AG10803 (cell line): Measurements from ENCODE around the gene CREBRF.
"Not testable (repeated sequence)": the region's sequence is repeated elsewhere in the genome, so short reads cannot be mapped to it uniquely, and the experiment has no call there.

ENCODE experiments used
- DNase-seq: peaks from one replicate; pipeline ENCODE4 v3.0.0; 2010; ENCODE audit warnings: low read depth
- H3K4me3 ChIP-seq: 2 replicates; pipeline ENCODE4 v1.5.1; 2011; ENCODE audit warnings: mild to moderate bottlenecking, low read length, control low read depth
- CTCF ChIP-seq: conservative IDR thresholded peaks from 2 replicates; pipeline ENCODE4 v1.5.1; 2011; ENCODE audit warnings: mild to moderate bottlenecking, low read length, control low read depth, inconsistent platforms

Gene CREBRF

GRCh38 chr5:173015192-173015591 is 41.0 kb upstream of the CREBRF start:
- DNase-seq: no peak
- TF ChIP-seq CTCF: no peak
- H3K4me3 ChIP-seq: no peak overlapping the region

DNA sequence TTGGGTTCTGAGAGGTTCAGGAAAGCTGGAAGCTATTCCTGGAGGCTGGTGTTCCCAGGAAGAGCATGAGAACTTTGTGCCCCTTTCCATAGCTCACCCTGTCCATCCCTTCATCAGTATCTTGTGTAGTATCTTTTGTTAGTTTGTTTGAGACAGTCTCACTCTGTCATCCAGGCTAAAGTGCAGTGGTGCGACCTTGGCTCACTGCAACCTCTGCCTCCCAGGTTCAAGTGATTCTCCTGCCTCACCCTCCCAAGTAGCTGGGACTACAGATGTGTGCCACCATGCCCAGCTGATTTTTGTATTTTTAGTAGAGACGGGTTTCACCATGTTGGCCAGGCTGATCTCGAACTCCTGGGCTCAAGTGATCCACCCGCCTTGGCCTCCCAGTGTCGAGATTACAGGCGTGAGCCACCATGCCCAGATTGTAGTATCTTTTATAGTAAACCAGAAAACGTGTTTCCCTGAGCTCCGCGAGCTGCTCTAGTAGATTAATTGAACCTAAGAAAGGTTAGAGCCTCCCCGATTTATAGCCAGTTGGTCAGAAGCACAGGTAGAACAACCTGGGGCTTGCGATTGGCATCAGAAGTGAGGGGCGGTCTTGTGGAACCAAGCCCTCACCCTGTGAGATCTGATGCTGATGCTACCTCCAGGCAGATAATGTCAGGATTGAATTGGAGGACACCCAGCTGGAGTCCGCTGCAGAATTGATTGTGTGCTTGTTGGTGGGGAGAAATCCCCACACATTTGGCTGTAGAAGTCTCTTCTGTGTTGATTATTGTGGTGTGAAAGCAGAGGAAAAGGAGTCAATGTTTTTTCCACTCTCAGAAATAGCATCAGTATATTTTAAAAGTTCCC is 40.3 kb upstream of the CREBRF start:
- H3K4me3 ChIP-seq: no peak overlapping the region
- no peak for DNase-seq
- TF ChIP-seq CTCF: no peak

- no peak for TF ChIP-seq CTCF
- peak; percentile 70 for DNase-seq
- no peak overlapping the region for H3K4me3 ChIP-seq
Observed at GRCh38 chr5:173016598-173017046, 39.5 kb upstream of the CREBRF start.

DNA sequence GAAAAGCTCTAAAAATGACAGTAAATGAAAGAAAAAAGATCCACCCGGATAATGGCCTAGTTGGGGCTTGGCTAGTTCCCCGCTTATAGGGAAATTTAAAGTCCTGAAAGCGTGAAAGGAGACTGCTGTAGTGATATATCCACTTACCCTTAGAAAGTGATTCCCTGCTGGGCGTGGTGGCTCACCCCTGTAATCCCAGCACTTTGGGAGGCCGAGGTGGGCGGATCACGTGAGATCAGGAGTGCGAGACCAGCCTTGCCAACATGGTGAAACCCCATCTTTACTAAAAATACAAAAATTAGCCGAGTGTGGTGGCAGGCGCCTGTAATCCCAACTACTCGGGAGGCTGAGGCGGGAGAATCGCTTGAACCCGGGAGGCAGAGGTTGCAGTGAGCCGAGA is 39.1 kb upstream of the CREBRF start:
- H3K4me3 ChIP-seq, DNase-seq: not testable (repeated sequence)

DNA sequence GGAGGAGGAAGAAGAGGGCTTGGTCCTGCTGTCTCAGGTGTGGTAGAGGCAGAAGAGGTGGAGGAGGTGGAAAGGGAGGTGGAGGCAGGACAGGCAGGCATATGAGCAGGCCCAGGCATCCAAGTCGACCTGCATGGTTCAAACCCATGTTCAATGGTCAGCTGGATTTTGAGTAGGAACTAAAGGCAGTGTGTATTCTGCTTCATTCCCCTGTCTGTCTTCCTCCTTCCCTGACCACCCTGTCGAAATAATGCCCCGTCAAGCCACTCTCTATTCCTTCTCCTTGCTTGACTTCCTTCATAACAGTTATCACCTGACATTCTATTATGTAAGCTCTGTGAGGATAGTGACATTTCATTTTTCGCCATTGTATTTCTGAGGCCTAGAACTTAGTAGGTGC is 37.8 kb upstream of the CREBRF start:
- TF ChIP-seq CTCF: no peak
- no peak for DNase-seq
- no peak overlapping the region for H3K4me3 ChIP-seq

GRCh38 chr5:173020154-173020581 is 36.0 kb upstream of the CREBRF start:
- no peak for TF ChIP-seq CTCF
- H3K4me3 ChIP-seq: no peak overlapping the region
- DNase-seq: peak; percentile 38

DNA sequence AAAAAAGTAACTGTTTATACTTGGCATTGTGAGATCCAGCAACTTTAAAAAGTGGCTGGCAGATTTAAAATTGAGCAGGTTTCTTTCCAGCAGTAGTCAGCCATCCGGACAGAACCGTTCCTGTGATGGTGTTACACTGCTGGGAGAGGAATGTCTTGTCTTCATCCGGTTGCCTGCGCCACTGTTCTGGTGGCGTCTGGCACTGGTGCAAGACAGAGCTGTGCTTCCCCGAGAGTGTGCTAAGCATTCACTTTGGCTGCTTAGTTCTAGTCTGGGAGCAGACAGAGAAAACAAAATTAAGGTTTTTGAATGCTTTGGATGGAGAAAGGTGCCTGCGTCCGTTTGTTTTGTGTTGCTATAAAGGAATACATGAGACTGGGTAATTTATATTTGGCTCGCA is 35.5 kb upstream of the CREBRF start:
- no peak overlapping the region for H3K4me3 ChIP-seq
- no peak for TF ChIP-seq CTCF
- no peak for DNase-seq
